GM21526 (cell line): ENCODE measurements around the gene FOCAD.
"Not testable (repeated sequence)": the region's sequence is repeated elsewhere in the genome, so short reads cannot be mapped to it uniquely, and the experiment has no call there.

Experiments
- ATAC-seq: cut with Tn5 transposase; IDR thresholded peaks from one replicate; pipeline ENCODE4 v1.9.1; 2021; ENCODE audit warnings: moderate library complexity; ENCODE audit not compliant: unreplicated experiment, low FRiP score

Gene FOCAD

GRCh38 chr9:20945856-20946255, 261.8 kb downstream of the FOCAD start:
- no peak for ATAC-seq

DNA sequence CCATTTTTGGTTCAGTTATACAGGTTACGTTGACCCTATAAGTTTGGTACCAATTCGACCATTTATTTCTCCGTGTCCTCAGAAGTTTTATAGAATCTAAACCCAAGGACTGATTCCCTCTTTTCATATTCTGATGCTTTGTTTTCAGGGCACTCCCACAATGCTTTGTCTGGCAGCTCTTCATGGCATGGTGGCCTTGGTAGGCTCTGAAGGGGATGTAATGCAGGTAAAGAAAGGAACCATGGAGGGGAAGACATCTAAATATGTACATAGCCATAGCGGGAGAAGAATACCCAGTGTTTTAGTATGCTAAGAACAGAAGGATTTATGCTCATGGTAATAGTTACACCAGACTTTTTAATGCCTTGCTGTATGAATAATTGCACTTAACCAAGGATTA, 264.6 kb downstream of the FOCAD start:
- ATAC-seq: no peak

- ATAC-seq: no peak
These were observed 266.6 kb downstream of the FOCAD start for GRCh38 chr9:20950707-20951106.

DNA sequence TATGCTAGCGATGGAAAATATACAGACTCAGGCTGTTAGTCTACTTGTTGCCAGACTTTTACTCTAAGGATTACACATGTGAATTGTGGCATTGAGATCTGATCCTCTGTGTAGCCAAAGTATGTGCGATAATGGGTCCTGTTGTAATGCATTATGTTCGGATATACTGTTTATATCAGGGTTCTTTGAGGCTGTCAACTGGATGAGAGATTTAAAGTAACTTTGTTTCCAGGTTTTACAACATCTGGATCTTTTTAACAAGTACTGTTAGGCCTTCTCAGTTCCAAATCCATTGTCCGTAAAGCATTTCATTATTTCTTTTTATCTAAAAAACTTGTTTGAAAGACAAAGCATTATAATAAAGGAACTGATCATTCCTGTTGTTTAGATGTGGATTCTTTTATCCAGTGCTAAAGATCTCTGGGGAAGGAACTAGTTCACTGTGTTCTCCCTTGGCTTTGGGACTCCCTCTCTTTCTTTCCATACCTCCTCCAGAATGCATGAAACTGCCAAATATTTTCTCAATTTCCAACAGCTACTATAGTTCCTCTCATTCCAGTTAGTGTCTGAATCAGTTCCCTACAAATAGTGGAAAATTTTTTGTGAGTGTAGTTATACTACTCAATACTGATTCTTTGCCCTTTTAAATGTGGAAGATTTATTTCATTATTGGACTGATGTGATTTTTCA, 278.6 kb downstream of the FOCAD start:
- ATAC-seq: no peak

- ATAC-seq: no peak
These were observed 288.6 kb downstream of the FOCAD start for GRCh38 chr9:20972684-20973083.

DNA sequence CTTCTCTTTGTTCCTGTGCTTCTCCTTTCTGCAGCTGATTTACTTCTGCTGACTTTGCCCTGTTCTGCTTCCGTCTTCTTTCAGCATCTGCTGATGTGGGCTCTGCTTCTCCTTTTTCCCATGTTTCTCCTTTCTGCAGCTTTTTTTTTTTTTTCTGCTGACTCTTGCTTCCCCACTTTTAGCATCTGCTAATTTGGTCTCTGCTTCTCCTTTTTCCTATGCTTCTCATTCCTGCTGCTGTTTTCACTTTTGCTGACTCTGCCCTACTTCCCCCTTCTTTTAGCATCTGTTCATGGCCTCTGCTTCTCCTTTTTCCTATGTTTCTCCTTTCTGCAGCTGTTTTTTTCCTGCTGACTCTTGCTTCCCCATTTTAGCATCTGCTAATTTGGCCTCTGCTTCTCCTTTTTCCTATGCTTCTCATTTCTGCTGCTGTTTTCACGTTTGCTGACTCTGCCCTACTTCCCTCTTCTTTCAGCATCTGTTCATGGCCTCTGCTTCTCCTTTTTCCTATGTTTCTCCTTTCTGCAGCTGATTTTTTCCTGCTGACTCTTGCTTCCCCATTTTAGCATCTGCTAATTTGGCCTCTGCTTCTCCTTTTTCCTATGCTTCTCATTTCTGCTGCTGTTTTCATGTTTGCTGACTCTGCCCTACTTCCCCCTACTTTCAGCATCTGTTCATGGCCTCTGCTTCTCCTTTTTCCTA, 289.3 kb downstream of the FOCAD start:
- not testable (repeated sequence) for ATAC-seq

GRCh38 chr9:20974191-20974938, 290.3 kb downstream of the FOCAD start:
- ATAC-seq: not testable (repeated sequence)

DNA sequence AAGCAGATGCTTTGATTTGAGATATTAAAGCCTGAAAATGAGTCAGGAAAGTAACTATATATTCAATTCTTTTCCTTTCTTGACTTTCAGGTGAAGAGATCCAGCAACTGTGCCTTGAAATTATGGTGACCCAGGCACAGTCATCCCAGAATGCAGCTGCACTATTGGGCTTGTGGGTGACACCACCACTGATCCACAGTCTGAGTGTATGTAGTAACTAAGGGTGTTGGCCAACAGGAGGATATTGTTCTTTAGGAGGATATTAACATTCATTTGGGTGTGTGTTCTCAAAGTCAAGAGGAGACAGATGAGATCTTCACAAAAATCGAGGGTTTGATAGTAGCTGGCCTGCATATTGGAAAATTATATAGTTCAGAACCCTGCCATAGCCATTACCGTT, 294.2 kb downstream of the FOCAD start:
- ATAC-seq: no peak

- ATAC-seq: peak; percentile 83
These were observed 296.9 kb downstream of the FOCAD start for GRCh38 chr9:20980832-20981455.

GRCh38 chr9:20981486-20981885, 297.4 kb downstream of the FOCAD start:
- no peak for ATAC-seq

GRCh38 chr9:20984506-20984905, 300.4 kb downstream of the FOCAD start:
- ATAC-seq: no peak

DNA sequence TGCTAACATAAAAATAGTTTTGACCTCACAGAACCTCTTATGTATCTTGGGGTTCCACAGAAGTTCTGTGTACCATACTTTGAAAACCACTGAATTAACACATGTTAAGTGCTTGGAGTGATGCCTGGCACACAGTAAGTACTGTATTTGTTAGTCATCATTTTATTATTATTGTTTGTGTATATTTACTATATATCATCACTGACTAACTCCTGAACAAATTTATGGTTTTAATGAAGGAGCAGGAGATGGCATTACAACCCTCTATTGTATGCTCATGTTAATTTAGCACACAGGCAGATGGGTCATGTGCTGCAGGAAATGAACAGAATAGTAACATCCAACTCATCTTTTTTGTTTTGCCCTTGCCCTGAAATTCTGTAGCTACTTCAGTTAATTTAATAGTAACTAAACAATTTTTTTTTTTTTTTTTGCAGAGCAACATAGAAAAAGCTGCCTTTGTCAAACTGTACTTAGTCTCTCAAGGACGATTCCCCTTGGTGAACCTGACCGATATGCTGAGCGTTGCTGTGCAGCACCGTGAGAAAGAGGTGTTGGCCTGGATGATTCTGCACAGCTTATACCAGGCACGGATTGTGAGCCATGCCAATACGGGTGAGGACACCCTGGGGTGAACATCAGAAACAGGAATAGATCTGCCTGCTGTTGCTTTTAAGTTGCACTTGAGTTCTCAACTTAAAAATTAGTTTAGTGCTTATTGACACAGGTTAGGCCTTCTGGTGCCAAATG, 302.0 kb downstream of the FOCAD start:
- no peak for ATAC-seq

- no peak for ATAC-seq
These were observed 303.5 kb downstream of the FOCAD start for GRCh38 chr9:20987521-20987920.

GRCh38 chr9:20988061-20988460, 304.0 kb downstream of the FOCAD start:
- no peak for ATAC-seq

- ATAC-seq: no peak
These were observed 304.7 kb downstream of the FOCAD start for GRCh38 chr9:20988671-20989315.

DNA sequence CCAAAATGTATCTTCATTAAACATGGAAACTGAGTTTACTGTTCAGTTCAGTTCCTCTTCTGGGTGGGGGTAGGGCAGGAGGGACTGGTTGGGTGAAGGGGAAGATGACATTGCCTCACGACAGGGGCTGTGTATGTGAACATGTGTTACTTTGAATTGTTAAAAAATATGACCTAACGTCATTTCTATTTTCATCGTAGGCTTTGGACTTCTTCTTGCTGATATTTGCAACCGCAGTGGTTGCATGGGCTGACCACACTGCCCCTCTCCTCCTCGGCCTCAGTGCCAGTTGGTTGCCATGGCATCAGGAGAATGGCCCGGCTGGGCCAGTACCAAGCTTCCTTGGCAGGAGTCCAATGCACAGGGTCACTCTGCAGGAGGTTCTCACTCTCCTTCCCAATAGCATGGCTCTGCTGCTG, 305.9 kb downstream of the FOCAD start:
- no peak for ATAC-seq

- ATAC-seq: no peak
These were observed 306.8 kb downstream of the FOCAD start for GRCh38 chr9:20990867-20991266.

DNA sequence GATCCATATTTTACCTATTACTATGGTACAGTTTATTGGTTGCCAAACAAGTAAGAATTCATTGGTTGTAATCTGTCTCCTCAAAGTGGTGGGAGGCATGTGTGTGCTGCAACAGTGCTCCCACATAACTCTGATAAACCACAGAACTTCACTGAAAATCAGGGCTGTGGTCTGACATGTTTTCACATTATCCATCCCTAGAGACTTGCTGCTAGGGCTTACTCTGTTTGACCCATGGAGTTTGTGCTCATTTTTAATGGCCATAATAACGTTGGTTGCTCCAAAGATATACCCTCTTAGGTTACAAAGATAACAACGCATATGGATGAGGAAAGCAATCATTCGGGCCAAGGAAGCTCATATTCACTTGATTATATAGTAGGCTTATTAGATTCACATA, 310.4 kb downstream of the FOCAD start:
- ATAC-seq: no peak

DNA sequence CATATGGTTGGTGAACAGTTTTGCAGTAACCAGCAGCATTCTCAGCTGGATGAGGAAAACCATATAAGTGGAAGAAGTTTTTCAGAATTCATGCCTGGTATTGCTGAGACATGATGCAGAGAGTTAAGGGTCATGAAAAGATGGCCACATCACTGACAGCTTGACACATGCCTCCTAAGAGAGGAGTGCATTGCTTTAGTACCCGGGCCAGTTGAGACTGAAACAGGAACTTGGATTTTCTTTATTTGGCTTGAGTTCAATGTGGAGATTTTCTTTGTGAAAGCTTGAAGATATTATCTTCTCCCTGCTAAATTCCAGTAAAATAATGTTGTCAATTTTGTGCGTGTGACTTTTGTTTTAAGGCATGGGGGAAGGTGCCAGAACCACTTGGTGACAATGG, 311.6 kb downstream of the FOCAD start:
- no peak for ATAC-seq

DNA sequence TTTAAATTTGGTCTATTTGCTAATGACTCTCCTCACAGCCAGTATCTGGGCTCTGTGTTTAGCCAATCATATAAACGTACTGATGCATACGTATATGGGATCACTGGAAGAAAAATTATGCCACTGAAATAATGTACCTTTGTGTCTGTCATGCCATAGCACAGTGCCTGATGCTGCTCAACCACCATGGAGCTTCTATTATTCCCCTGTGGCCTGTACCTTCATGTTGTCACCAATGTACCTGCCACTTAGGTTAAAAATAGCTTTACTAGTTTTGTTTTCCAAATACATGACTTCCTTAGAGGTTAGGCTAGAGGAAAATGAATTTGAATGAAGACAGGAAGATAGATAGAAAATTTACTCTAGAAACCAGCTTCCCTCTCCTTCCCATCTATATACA, 312.8 kb downstream of the FOCAD start:
- no peak for ATAC-seq
